Activated naive CD8-positive, alpha-beta T cell (primary cell): ENCODE measurements around the gene CENPP.
"Not testable (repeated sequence)": the region's sequence is repeated elsewhere in the genome, so short reads cannot be mapped to it uniquely, and the experiment has no call there.

Source experiments
- H3K27ac Mint-ChIP-seq: one replicate; pipeline ENCODE4 v1.8.0; 2021; ENCODE audit warnings: mixed read lengths
- H3K27me3 Mint-ChIP-seq: one replicate; pipeline ENCODE4 v1.8.0; 2021; ENCODE audit warnings: mixed read lengths
- H3K36me3 Mint-ChIP-seq: one replicate; pipeline ENCODE4 v1.8.0; 2021; ENCODE audit warnings: mixed read lengths
- H3K4me1 Mint-ChIP-seq: one replicate; pipeline ENCODE4 v1.8.0; 2021; ENCODE audit warnings: low read depth, mixed read lengths
- H3K4me3 Mint-ChIP-seq: one replicate; pipeline ENCODE4 v1.8.0; 2021; ENCODE audit warnings: mild to moderate bottlenecking, mixed read lengths
- H3K9me3 Mint-ChIP-seq: one replicate; pipeline ENCODE4 v1.8.0; 2021; ENCODE audit warnings: low read depth, mixed read lengths

CENPP gene

GRCh38 chr9:92547356-92547755 lies 221.6 kb downstream of the CENPP start:
- peaks cover 2% of the 10 kb centered on the region for H3K36me3 Mint-ChIP-seq
- no peaks in the 10 kb centered on the region for H3K9me3 Mint-ChIP-seq
- H3K4me3 Mint-ChIP-seq, result no peak overlapping the region
- no peaks in the 10 kb centered on the region for H3K4me1 Mint-ChIP-seq
- H3K27me3 Mint-ChIP-seq, result no peaks in the 10 kb centered on the region
- H3K27ac Mint-ChIP-seq, result no peak overlapping the region

GRCh38 chr9:92550765-92551164 lies 225.0 kb downstream of the CENPP start:
- Mint-ChIP-seq H3K4me3 (no peak overlapping the region), H3K27me3 (no peaks in the 10 kb centered on the region), H3K4me1 (peaks cover 3% of the 10 kb centered on the region), H3K9me3 (no peaks in the 10 kb centered on the region), H3K27ac (no peak overlapping the region), H3K36me3 (peaks cover 2% of the 10 kb centered on the region)

GRCh38 chr9:92558612-92559374 lies 233.0 kb downstream of the CENPP start:
- Mint-ChIP-seq H3K27ac (no peak overlapping the region), H3K36me3 (peaks cover 6% of the 10 kb centered on the region), H3K4me1 (peaks cover 5% of the 10 kb centered on the region), H3K27me3 (no peaks in the 10 kb centered on the region), H3K9me3 (no peaks in the 10 kb centered on the region), H3K4me3 (no peak overlapping the region)

- Mint-ChIP-seq H3K9me3 (peaks cover 6% of the 10 kb centered on the region), H3K27me3 (no peaks in the 10 kb centered on the region)
Measured at GRCh38 chr9:92561374-92562330, 235.9 kb downstream of the CENPP start.

DNA sequence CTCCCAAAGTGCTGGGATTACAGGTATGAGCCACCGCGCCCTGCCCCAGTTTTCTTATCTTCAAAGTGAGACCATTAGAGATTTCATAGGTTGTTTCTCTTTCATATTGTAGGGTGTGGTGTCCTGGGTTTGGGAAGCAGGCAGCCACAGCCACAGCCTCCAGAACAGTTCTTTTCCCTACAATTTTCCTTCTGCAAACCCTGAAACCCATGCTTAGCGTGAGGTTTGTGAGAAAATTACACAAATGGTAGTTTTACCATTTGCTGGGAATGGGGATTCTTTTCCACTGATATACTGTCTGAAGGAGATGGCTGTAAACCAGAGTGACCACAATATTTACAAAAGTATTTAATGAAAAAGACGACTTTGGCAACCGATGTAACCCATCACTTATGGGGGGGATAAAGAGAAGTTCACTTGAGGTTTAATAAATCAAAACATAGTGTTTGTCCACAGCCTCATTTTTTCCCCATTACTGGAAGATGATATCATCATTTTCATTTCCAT lies 236.8 kb downstream of the CENPP start:
- no peaks in the 10 kb centered on the region for H3K4me1 Mint-ChIP-seq
- peaks cover 9% of the 10 kb centered on the region for H3K36me3 Mint-ChIP-seq
- no peak overlapping the region for H3K27ac Mint-ChIP-seq
- H3K4me3 Mint-ChIP-seq, result no peak overlapping the region
- peaks cover 10% of the 10 kb centered on the region for H3K9me3 Mint-ChIP-seq
- H3K27me3 Mint-ChIP-seq, result no peaks in the 10 kb centered on the region

More at GRCh38 chr9:92561374-92562330, 235.9 kb downstream of the CENPP start:
- no peaks in the 10 kb centered on the region for H3K4me1 Mint-ChIP-seq
- peaks cover 9% of the 10 kb centered on the region for H3K36me3 Mint-ChIP-seq
- no peak overlapping the region for H3K27ac Mint-ChIP-seq
- no peak overlapping the region for H3K4me3 Mint-ChIP-seq

- Mint-ChIP-seq H3K27me3 (no peaks in the 10 kb centered on the region), H3K36me3 (peaks cover 9% of the 10 kb centered on the region), H3K9me3 (peaks cover 10% of the 10 kb centered on the region), H3K4me3 (no peak overlapping the region), H3K4me1 (no peaks in the 10 kb centered on the region), H3K27ac (no peak overlapping the region)
Measured at GRCh38 chr9:92563116-92564100, 237.7 kb downstream of the CENPP start.

DNA sequence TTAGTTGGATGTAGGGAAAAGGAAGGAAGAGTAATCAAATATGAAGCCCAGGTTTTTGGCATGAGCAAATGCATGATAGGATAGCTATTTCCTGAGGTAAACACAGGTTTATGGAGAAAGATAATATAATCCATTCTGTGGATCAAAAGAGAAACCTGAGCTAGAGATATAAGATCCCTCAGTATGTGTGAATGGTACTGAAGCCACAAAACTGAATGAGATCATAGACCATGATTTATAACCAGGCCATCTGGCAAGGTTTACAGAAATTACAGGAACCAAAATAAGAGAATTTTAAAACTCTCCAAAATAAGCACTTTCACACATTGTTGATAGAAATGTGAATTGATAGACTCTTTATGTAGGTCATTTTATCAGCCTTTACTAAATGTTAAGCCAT lies 238.8 kb downstream of the CENPP start:
- Mint-ChIP-seq H3K4me3 (no peak overlapping the region), H3K27me3 (no peaks in the 10 kb centered on the region), H3K36me3 (peaks cover 9% of the 10 kb centered on the region), H3K9me3 (peaks cover 10% of the 10 kb centered on the region), H3K4me1 (no peaks in the 10 kb centered on the region), H3K27ac (no peak overlapping the region)

DNA sequence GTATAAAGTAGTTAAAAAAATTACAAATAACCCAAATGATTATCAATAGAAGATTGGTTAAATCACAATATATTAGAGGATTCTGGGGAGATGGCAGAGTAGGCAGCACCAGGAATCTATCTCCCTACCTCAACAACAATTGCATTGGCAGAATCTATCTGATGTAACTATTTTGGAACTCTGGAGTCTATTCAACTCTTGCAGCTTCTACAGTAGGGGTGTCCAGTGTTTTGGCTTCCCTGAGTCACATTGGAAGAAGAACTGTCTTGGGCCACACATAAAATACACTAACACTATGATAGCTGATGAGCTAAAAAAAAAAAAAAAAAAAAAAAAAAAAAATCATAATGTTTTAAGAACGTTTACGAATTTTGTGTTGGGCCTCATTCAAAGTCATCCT lies 239.2 kb downstream of the CENPP start:
- Mint-ChIP-seq H3K9me3 (peaks cover 10% of the 10 kb centered on the region), H3K4me1 (no peaks in the 10 kb centered on the region), H3K27me3 (no peaks in the 10 kb centered on the region), H3K4me3 (no peak overlapping the region), H3K27ac (no peak overlapping the region), H3K36me3 (peaks cover 11% of the 10 kb centered on the region)

DNA sequence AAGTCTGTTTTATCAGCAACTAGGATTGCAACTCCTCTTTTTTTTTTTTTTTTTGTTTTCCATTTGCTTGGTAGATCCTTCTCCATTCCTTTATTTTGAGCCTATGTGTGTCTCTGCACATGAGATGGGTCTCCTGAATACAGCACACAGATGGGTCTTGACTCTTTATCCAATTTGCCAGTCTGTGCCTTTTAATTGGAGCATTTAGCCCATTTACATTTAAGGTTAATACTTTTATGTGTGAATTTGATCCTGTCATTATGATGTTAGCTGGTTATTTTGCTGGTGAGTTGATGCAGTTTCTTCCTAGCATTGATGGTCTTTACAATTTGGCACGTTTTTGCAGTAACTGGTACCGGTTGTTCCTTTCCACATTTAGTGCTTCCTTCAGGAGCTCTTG lies 246.1 kb downstream of the CENPP start:
- H3K27ac Mint-ChIP-seq, H3K36me3 Mint-ChIP-seq, H3K4me1 Mint-ChIP-seq, H3K27me3 Mint-ChIP-seq, H3K4me3 Mint-ChIP-seq, H3K9me3 Mint-ChIP-seq: not testable (repeated sequence)

GRCh38 chr9:92573612-92574011 lies 247.9 kb downstream of the CENPP start:
- not testable (repeated sequence) for H3K9me3 Mint-ChIP-seq, H3K27ac Mint-ChIP-seq, H3K4me1 Mint-ChIP-seq, H3K4me3 Mint-ChIP-seq, H3K27me3 Mint-ChIP-seq, H3K36me3 Mint-ChIP-seq

- Mint-ChIP-seq H3K9me3 (no peaks in the 10 kb centered on the region), H3K4me3 (no peak overlapping the region), H3K27ac (no peak overlapping the region), H3K27me3 (no peaks in the 10 kb centered on the region), H3K4me1 (no peaks in the 10 kb centered on the region), H3K36me3 (peaks cover 8% of the 10 kb centered on the region)
Measured at GRCh38 chr9:92576175-92576574, 250.4 kb downstream of the CENPP start.

- Mint-ChIP-seq H3K36me3 (peaks cover 8% of the 10 kb centered on the region), H3K4me1 (no peaks in the 10 kb centered on the region), H3K27me3 (no peaks in the 10 kb centered on the region), H3K27ac (no peak overlapping the region), H3K4me3 (no peak overlapping the region), H3K9me3 (no peaks in the 10 kb centered on the region)
Measured at GRCh38 chr9:92589923-92590322, 264.2 kb downstream of the CENPP start.

DNA sequence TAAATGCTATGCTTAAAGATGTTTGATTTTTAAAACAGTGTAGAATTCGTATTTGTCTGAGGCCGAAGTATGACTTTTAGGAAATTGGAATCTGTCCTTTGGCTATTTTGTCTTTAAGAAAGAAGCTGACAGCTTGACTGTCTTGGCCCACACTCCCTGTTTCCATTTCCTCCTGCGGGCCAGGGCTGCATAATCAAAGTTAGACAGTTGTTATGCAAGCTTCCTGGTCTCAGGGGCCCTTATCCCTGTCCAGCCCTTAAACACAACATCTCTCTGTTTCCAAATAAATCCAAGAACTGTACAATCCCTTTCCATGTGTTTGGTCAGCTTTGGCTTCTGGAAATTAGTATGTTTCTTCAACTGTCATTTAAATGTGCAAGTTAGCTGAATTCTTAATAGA lies 264.6 kb downstream of the CENPP start:
- Mint-ChIP-seq H3K4me3 (no peak overlapping the region), H3K4me1 (no peaks in the 10 kb centered on the region), H3K27ac (no peak overlapping the region), H3K36me3 (peaks cover 7% of the 10 kb centered on the region), H3K27me3 (no peaks in the 10 kb centered on the region), H3K9me3 (no peaks in the 10 kb centered on the region)

- no peak overlapping the region for H3K4me3 Mint-ChIP-seq
- no peaks in the 10 kb centered on the region for H3K27me3 Mint-ChIP-seq
Measured at GRCh38 chr9:92592537-92592936, 266.8 kb downstream of the CENPP start.

More at GRCh38 chr9:92592537-92592936, 266.8 kb downstream of the CENPP start:
- Mint-ChIP-seq H3K27ac (no peak overlapping the region), H3K36me3 (peaks cover under 1% of the 10 kb centered on the region), H3K4me1 (no peaks in the 10 kb centered on the region), H3K9me3 (no peaks in the 10 kb centered on the region)
